GOT3 (cell line): Measurements from ENCODE around the gene ZBTB20.

Experiments used
- DNase-seq: peaks from one replicate; lab custom pipeline; 2025; ENCODE audit warnings: mixed read lengths; lab: John Stamatoyannopoulos, UW

Gene ZBTB20

GRCh38 chr3:115021061-115021460 is 126.0 kb downstream of the ZBTB20 start:
- DNase-seq, result no peak

DNA sequence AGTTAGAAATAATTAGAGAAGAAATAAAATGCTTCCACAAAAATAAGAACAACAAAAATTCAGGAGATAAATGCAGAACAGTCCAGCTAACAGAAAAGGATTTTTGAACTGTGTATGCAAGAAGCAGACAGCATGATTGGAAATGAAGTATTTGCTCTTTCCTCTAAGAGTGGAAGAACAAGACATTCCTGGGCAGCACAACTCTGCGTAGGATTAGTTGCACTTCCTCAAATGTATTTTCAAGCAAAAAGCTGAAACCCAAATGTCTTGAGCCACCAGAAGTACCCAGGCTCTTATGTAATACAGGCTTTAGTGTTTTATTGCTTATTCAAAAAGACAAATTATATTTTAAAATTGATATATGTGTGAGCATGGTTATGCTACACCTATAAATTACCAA is 127.2 kb downstream of the ZBTB20 start:
- DNase-seq, result no peak

DNA sequence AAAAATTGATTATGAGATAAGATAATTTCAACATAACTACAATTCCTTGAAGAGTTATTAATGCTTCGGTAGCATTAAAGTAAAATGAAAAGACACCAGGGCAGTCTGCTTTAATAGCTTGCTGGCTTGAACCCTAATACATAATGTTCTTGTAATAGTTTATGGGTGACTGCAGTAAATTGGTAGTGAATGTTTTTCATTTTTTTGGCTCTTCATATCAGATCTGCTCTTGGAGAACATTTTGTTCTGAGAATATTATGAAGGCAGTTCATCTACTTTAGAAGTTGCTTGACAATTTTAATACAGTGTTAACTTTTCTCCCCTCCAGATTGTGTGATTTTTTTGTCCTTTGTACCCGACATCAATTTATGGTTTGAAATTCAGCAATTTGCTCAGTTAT is 128.4 kb downstream of the ZBTB20 start:
- no peak for DNase-seq

- DNase-seq, result no peak
Observed at GRCh38 chr3:115007966-115008365, 139.1 kb downstream of the ZBTB20 start.

GRCh38 chr3:115004201-115005140 is 142.6 kb downstream of the ZBTB20 start:
- no peak for DNase-seq

GRCh38 chr3:114998971-114999579 is 148.0 kb downstream of the ZBTB20 start:
- DNase-seq, result no peak

GRCh38 chr3:114994554-114995341 is 152.3 kb downstream of the ZBTB20 start:
- DNase-seq, result no peak

DNA sequence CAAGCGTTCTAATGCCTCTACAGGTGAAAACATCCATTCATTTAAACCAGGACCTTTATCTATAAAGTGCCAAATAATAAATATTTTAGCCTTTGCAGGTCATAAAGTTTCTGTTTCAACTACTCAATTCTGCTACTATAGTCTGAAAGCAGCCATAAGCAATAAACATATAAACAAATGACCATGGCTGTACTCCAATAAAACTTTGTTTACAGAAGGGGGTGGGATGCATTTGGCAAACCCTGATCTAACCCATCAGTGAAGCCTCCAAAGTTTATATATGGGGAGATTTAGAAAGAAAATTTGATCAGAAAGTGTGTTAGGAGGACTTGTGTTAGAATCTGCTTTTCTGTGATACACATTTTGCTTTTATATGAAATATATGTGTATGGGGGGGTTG is 161.3 kb downstream of the ZBTB20 start:
- DNase-seq, result no peak

DNA sequence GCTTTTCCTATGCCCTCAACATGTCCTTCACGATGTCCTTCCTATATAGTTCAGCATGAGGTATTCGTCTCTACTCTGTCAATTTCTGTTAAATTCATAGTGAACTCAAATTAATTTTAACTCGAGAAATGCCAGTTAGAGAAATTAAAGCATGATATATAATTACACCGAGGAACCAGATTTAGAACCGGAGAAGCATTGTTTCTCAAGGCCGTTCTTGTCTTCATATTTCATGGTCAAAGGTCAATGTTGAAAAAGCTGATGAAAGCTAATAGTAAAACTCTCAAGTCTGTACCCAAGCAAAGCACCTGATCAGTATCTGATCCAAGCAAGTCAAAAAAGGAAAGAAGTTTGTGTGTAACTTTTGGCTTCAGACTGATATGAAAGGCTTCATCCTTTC is 163.8 kb downstream of the ZBTB20 start:
- DNase-seq, result no peak

DNA sequence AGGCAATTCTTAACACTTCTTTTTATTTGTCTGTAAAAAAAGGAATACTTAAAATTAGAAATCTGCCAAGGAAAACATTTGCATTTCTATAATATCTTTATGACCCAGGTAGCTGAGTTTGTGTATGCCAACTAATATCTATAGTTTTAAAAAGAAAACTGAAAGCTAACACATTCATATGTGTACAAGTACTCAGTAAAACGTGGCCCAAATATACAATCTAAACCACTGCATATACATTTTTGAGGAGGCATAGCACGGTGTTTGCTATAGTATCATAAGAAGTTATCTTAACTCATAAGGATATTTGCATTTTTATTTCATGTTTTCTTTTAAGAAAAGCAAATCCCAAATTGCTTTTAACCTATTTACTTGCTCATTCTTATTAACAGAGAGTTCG is 172.7 kb downstream of the ZBTB20 start:
- DNase-seq, result no peak

GRCh38 chr3:114973536-114973935 is 173.6 kb downstream of the ZBTB20 start:
- DNase-seq, result no peak

GRCh38 chr3:114967168-114967567 is 179.9 kb downstream of the ZBTB20 start:
- DNase-seq, result no peak

DNA sequence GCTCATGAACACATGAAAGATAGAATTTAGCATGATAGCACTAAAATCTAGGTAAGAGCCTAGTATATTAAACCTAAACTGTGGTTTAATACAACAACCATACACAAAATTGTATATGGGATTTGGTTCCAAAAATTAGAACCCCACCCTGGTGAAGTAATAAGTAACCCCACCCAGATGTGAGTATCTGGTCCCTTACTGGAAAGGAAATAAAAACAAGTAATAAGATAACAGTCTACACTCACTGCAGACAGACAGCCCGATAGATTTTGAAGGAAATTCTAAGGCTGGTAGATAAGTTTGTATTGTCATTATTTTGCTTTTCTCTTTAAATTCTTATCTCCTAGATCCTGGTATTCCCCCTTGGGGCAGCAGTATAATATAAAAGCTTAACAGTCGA is 184.9 kb downstream of the ZBTB20 start:
- DNase-seq, result no peak

GRCh38 chr3:114958930-114959329 is 188.2 kb downstream of the ZBTB20 start:
- no peak for DNase-seq

- no peak for DNase-seq
Observed at GRCh38 chr3:114953800-114954199, 193.3 kb downstream of the ZBTB20 start.

DNA sequence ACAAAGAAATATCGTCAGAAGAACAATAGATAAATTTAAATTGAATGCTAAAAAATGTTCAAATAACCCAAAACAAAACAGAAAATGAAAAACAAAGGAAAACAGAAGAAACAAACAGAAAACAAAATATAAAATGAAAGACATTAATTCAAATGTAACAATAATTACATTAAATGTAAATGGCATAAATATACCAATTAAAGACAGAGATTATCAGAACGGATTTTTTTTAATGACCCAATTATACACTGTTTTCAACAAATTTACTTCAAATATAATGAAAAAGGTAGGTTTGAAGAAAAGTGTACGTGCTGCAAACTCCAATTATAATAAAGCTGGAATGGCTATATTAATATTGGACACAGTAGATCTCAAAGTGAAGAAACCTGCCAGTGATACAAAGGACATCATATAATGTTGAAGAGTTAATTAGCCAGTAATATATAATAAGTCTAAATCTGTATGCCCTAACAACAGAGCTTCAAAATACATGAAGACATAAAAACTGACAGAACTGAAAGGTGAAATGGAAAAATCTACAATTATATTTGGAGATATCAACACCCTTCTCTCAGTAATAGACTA is 193.8 kb downstream of the ZBTB20 start:
- DNase-seq, result no peak

DNA sequence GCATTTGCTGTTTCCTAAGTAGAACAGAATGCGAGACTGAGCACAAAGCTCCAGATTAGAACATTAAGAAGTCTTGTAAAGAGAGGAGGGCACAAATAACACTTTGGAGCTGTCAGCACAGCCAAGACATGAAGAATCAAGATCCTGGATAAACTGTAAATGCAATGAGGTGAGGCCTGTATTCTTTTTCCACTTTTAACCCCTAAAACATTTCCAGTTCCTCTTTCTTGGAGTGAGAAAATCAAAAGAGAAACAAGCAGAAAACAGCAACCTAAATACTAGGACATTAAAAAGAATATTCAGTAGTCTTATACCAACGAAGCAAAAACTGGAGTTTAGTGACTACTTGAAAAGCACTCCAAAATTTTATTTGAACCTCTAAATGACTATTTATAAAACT is 204.3 kb downstream of the ZBTB20 start:
- DNase-seq, result no peak

DNA sequence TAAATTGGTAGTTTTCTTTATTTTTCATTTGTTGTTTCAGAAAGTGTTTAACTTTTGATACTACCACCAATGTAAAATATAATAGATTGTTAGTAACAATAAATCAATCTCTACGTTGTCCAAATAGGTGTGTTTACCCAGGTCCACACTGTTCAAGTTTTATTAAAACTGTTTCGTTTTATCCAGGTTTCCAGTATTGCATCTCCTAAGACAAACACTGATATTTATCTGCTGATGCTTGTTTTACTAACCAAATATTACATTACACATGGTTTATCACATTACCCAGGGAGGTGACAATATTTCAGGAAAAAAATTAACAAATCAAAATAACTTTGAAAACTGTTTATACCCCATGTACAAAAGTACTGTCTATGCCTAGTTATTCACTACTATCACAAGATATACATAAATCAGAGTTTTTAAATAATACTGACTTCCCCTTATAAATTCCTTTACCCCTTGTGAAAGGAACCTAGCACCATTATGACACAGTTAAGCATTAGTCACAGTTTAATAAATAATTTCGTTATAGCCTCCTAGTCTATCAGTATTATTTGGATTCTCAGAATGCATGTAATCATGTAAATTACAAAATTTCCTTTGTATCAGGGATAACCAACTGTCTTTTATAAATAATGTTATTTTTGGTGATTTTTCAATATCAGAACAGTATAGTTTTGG is 205.3 kb downstream of the ZBTB20 start:
- DNase-seq, result no peak

DNA sequence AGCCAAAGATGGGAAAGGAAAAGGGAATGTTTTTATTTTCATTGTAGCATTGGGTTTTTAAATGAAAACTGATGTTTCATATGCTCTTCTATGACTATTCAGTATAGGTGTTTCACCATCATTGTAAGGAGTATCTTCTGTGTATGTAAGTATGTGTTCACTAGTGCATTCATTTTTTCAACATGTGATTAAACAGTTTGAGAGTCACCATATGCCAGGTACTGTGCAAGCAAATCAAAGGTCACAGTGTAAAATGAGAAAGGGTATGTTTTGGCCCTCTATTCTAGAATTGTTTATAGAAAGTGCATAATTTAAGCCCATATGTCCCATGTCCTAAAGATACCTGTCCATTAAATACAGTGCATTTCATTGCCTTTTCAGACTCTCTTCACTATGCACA is 207.2 kb downstream of the ZBTB20 start:
- DNase-seq, result no peak

DNA sequence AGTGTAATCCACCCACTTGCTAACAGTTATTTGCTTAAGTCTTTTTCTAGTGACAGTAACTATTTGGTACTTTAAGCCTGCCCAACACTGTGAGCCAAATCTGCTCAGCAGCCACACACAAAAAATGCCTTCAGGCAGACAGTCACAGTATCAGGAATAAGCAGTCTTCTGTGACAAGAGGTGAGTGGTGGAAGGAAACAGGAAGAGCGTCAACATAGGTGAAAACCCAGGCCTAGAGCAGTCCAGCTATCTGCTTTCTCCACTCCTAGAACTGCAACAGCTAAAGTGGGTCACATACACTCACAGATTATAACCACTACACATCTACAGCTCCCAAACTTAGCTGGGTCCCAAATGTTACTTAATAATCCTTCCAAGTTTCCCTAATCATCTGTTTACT is 213.7 kb downstream of the ZBTB20 start:
- no peak for DNase-seq

DNA sequence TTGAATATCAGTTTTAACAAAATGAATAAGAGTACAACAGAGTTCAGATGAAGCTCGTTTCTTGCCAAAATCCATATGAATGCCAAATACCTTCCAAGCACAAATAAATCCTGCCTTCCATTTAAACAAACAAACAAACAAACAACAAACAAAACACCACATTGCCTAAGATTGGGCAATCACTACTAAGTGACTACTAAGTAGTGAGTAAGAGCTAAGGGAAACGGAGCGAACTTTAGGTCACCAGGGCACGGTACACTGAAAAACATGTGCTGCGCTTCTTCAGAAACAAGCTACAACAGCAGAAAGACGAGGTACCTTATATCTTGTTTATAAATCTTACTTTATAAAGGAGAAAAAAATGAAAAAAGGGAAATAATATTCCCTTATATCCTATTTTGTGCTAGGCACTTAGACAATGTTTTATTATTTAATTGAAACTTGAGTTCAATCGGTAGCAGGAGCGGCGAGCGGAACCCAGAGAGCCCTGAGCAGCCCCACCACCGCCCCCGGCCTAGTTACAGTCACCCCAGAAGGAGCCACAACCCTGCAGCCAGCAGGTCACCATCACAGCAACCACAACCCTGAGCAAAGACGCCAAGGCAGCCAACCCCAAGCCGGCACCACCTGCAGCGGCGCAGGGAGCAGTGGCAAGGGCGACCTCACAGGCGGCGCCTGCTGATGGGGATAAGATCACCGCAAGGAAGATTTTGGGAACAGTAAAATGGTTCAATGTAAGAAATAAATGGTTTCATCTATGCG is 216.9 kb downstream of the ZBTB20 start:
- no peak for DNase-seq
